Heart left ventricle (tissue), 16 donors: ENCODE results near the gene LPAR4. TPM values are rescaled to one million over a fixed set of nuclear protein-coding genes. Genes with fewer than 3 reads are reported as not detected.

Source experiments
- ATAC-seq, 4 donors: fragments of 200-7000 bp; cut with Tn5 transposase; one replicate each; pipeline ENCODE4 v1.9.1; 2020 to 2022; ENCODE audit warnings: moderate library complexity in 4 of 4, mild to moderate bottlenecking in 3 of 4, moderate number of reproducible peaks in 1 of 4
- DNase-seq, 5 donors: peaks; one replicate each; pipeline ENCODE4 v3.0.0-alpha.2; 2020
- H3K27ac ChIP-seq, 12 donors: fragments of 200-600 bp; sonication (generic) in 4 of 12; one replicate each; pipeline versions ENCODE4 v1.5.0 to v1.8.0; 2016 to 2022; ENCODE audit warnings: mild to moderate bottlenecking in 2 of 12
- H3K27me3 ChIP-seq, 9 donors: fragments of 200-600 bp; sonication (generic) in 2 of 9; one replicate each; pipeline versions ENCODE4 v1.5.1 to v1.8.0; 2016 to 2022; ENCODE audit warnings: mild to moderate bottlenecking in 3 of 9
- H3K36me3 ChIP-seq, 9 donors: fragments of 200-600 bp; sonication (generic) in 2 of 9; one replicate each; pipeline versions ENCODE4 v1.5.0 to v1.8.0; 2018 to 2022; ENCODE audit warnings: mild to moderate bottlenecking in 2 of 9
- H3K4me1 ChIP-seq, 12 donors: fragments of 200-600 bp; sonication (generic) in 4 of 12; one replicate each; pipeline versions ENCODE4 v1.5.0 to v1.8.0; 2016 to 2022; ENCODE audit warnings: mild to moderate bottlenecking in 3 of 12
- H3K4me3 ChIP-seq, 12 donors: fragments of 200-600 bp; sonication (generic) in 4 of 12; one replicate each; pipeline versions ENCODE4 v1.5.0 to v1.8.0; 2017 to 2022; ENCODE audit warnings: mild to moderate bottlenecking in 9 of 12, moderate library complexity in 4 of 12
- H3K9me3 ChIP-seq, 12 donors: fragments of 200-600 bp; sonication (generic) in 4 of 12; one replicate each; pipeline versions ENCODE4 v1.5.0 to v1.8.0; 2016 to 2022; ENCODE audit warnings: mild to moderate bottlenecking in 1 of 12
- POLR2A ChIP-seq, 2 donors: fragments of 450-650 bp; IDR thresholded peaks; one replicate each; pipeline ENCODE4 v1.6.1; 2017; ENCODE audit warnings: antibody characterized with exemption in 2 of 2, mild to moderate bottlenecking in 2 of 2, moderate library complexity in 2 of 2
- WGBS, 4 donors: extraction: QIAGEN DNeasy Blood & Tissue Kit in 2 of 4; methylation state at CpG; one replicate each; pipeline versions ENCODE4 v1.1.5 to v1.1.7; 2013 to 2018; 5-methylcytosine and 5-hydroxymethylcytosine counted together
- intact Hi-C, 10 donors: fragments of 100-400 bp; cut with DNase I; formaldehyde crosslinking; loops; one replicate each; pipeline versions ENCODE4 v1.11.1 to v1.14.2; 2022
- polyA plus RNA-seq, 2 donors: library from polyadenylated mRNA; stranded (reverse); fragments of 200-250 nt; gene quantifications; one replicate each; pipeline ENCODE4 v1.2.3, GENCODE V29; 2013
- total RNA-seq, 9 donors: library from RNA; depleted of rRNA in 2 of 9; stranded (reverse); fragments of >200 nt in 2 of 9; fragmentation: NEBNext Ultra II Directional in 3 of 9; extraction: Animal tissue kit (Norgen Biotek cat#: 25700) in 3 of 9; gene quantifications; one replicate each; pipeline versions ENCODE4 v1.1.0 to v1.2.4, GENCODE V29; 2016 to 2023
- TF ChIP-seq, protein P1 (sequence below), 12 donors: fragments of 200-600 bp; sonication (generic) in 4 of 12; IDR thresholded peaks; one replicate each; pipeline versions ENCODE4 v1.5.0 to v1.8.0; 2018 to 2022; ENCODE audit warnings: antibody characterized with exemption in 12 of 12, mild to moderate bottlenecking in 5 of 12
- donor health status: ischemic (EF 13 %, LVEDD 7.1; RV severe dilation, severe dysfunction).
- donor health status: healthy with polysubstance abuse.
- donor health status: DM: no; HTN: yes; CAD: no.
- donor health status: DM: no; HTN: no; CAD: no.
- donor health status: ischemic (EF 25% LVEDD 6.9; RV normal size, moderate dysfunction).
- donor health status: ischemic (EF 25% LVEDD 5.7; RV mildly dilated, moderate dysfunction).
- donor health status: healthy.
- donor health status: DM: yes; HTN: yes; CAD: no.
- donor health status: ischemic (EF 35%, LVEDD 5.7; RV mildly dilated, moderate dysfunction).
- donor health status: nonischemic (EF 11% LVEDD 7.7; RV severe dilation, severe dysfunction).
- donor health status: DM: yes; HTN: yes; CAD: no.
- donor health status: PGD.
- donor health status: ischemic (EF 29% LVEDD 5.4; RV normal size, mild dysfunction).
- donor health status: nonischemic (EF 23%, LVEDD 6.1; RV moderate dilation, normal function).

Gene LPAR4
- total and polyA plus RNA-seq, 11 donors = 0.16 to 0.52 (median 0.23) TPM; not detected in 4

DNA sequence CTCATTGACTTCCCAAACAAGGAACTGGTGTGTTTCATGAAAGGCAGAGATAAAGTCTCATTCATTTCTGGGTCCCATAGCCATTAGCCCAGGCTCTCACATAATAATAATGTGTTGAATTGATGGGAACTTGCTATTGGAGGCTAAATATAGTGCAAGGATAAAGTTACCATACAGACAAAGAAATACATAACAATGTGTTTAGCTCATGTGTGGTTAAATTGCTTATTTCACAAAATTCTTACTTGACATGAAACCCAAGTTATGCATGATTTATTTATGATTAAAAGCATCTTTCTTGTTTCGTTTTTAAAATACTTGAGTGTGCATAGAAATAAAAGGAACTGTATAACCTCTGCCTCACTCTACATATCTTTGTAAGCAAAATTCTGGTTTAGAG is 37.3 kb upstream of the LPAR4 start:
- no peak for ATAC-seq
- no peak for DNase-seq
- TF ChIP-seq, protein P1, sequence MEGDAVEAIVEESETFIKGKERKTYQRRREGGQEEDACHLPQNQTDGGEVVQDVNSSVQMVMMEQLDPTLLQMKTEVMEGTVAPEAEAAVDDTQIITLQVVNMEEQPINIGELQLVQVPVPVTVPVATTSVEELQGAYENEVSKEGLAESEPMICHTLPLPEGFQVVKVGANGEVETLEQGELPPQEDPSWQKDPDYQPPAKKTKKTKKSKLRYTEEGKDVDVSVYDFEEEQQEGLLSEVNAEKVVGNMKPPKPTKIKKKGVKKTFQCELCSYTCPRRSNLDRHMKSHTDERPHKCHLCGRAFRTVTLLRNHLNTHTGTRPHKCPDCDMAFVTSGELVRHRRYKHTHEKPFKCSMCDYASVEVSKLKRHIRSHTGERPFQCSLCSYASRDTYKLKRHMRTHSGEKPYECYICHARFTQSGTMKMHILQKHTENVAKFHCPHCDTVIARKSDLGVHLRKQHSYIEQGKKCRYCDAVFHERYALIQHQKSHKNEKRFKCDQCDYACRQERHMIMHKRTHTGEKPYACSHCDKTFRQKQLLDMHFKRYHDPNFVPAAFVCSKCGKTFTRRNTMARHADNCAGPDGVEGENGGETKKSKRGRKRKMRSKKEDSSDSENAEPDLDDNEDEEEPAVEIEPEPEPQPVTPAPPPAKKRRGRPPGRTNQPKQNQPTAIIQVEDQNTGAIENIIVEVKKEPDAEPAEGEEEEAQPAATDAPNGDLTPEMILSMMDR (IDR thresholded peaks at IDR 0.05) = no peak
- TF ChIP-seq POLR2A (IDR thresholded peaks at IDR 0.05) = no peak
- H3K36me3 ChIP-seq = no peaks in the 10 kb centered on the region
- H3K27ac ChIP-seq = no peak overlapping the region
- WGBS, 4 donors = 38 to 62% (median 52%) methylated on average over 1 of the region's 1 CpG
- no peak overlapping the region for H3K4me3 ChIP-seq
- no peaks in the 10 kb centered on the region for H3K9me3 ChIP-seq
- H3K27me3 ChIP-seq = peaks cover 0 to 3% (median 0%) of the 10 kb centered on the region in 9 donors
- intact Hi-C loops = no loop called here
- H3K4me1 ChIP-seq = no peaks in the 10 kb centered on the region

DNA sequence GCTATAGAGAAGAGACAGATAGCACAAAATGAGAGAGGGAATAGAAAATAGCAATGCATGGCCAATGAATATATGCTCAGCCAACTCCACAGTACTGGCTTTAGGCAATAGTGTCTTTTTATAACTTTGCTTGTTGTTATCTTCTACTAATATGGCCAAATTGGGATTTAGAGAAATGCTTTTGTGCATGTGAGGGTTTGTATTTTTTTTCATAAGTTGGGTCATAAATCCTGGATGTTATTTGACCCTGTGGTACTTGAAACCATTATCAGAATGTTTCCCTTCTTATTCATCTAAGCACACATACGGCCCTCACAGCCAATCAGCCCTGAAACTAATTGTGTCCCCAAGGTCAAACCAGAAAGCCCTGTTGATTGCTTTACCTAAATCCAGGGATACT is 35.2 kb upstream of the LPAR4 start:
- intact Hi-C loops = no loop called here
- Histone ChIP-seq H3K4me3 (no peak overlapping the region), H3K36me3 (no peaks in the 10 kb centered on the region), H3K9me3 (no peaks in the 10 kb centered on the region), H3K4me1 (no peaks in the 10 kb centered on the region), H3K27ac (no peak overlapping the region), H3K27me3 (peaks cover 0 to 3% (median 0%) of the 10 kb centered on the region in 9 donors)
- no peak for ATAC-seq
- 48 to 81% (median 62%) methylated on average over 1 of the region's 1 CpG for WGBS, 4 donors
- no peak for DNase-seq
- TF ChIP-seq POLR2A (IDR thresholded peaks at IDR 0.05) = no peak
- TF ChIP-seq, protein P1 (IDR thresholded peaks at IDR 0.05) = no peak

DNA sequence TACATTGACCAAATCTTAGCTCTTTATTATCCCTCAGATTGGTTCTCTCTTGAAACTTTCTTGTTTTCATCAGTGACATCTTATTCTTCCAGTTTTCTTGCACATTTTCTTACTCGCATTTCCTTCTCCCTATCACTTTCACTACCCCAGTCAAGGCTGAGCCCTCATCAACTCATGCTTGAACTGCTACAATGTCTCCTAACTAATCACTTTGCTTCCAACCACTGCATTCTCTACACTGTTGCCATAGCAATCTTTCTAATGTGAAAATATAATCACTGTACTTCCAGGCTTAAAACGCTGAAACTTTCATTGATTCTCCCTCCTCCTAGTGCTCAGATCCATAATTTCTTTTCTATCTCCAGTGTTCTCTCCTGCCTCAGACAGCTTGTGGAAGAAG is 22.2 kb upstream of the LPAR4 start:
- no peak overlapping the region for H3K27ac ChIP-seq
- H3K27me3 ChIP-seq = no peaks in the 10 kb centered on the region
- no peak overlapping the region for H3K4me3 ChIP-seq
- H3K36me3 ChIP-seq = no peaks in the 10 kb centered on the region
- H3K9me3 ChIP-seq = peaks cover 0 to 8% (median 0%) of the 10 kb centered on the region in 12 donors
- ATAC-seq (no peak), DNase-seq (no peak)
- intact Hi-C loops = no loop called here
- 59 to 82% (median 76%) methylated on average over 2 of the region's 2 CpGs for WGBS, 4 donors
- no peaks in the 10 kb centered on the region for H3K4me1 ChIP-seq
- no peak for TF ChIP-seq POLR2A (IDR thresholded peaks at IDR 0.05)
- TF ChIP-seq, protein P1 (IDR thresholded peaks at IDR 0.05) = no peak

DNA sequence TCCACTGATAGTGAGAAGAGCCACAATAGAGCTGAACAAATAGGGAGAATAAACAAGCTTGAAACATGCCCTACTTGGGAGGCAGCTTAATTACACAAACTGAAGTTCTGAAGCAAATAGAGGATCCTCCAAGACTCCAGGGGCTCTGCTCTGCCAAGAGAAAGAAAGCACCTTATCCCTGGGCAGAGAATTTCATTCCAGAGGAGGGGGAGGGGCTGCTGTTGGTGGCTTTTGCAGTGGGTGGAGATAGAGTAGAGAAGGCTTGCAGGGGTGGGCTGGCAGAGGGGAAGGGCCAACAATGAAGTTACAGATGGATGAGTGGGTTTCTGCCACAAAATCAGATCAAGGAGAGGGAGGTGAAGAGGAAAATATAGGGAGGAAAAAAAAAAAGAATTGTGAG is 1.0 kb upstream of the LPAR4 start:
- Histone ChIP-seq H3K4me3 (no peak overlapping the region), H3K9me3 (no peaks in the 10 kb centered on the region), H3K36me3 (no peaks in the 10 kb centered on the region), H3K27me3 (peaks cover 0 to 5% (median 0%) of the 10 kb centered on the region in 9 donors), H3K27ac (no peak overlapping the region), H3K4me1 (peaks cover 0 to 9% (median 0%) of the 10 kb centered on the region in 12 donors)
- TF ChIP-seq, protein P1 (IDR thresholded peaks at IDR 0.05) = no peak
- TF ChIP-seq POLR2A (IDR thresholded peaks at IDR 0.05) = no peak
- DNase-seq (no peak), ATAC-seq (no peak)
- intact Hi-C loops = no loop called here
